ENCODE results near the gene MEF2D.

DNA sequence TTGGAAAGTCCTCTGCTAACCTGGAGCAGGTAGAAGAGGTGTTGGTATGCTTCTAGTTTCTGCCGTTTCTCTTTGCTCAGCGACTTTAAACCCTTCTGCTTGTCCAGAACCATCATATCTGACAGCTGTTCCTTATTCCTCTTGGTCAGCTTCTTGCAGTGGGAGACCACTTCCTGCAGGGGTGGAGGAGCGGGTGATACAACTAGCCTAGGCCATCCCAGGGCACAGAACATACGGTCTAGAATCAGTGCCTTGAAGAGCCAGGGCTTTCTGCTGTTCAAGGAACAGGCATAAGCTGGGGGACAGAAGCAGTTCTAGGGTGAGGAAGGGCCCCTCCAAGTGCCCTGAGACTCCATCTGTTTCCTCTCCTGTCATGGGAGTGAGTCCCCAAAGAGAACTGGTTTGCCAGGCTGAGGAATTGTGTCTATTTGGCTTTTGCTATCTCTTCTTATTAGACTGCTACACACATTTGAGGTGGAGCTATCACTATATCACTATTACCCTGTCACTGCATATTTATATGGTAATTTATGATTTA is 39.3 kb upstream of the MEF2D start:
- TF ChIP-seq CTCF (IDR thresholded peaks at IDR 0.05; ENCODE audit: low read depth, low read length, poor library complexity, severe bottlenecking), result no peak
- TF ChIP-seq EZH2phosphoT487 (IDR thresholded peaks at IDR 0.05; ENCODE audit: borderline replicate concordance, low read length), result no peak

All from DOHH2 (cell line).